Neural cell (in vitro differentiated cells): ENCODE results near the gene SPSB4. TPM values are rescaled to one million over a fixed set of nuclear protein-coding genes. Genes with fewer than 3 reads are reported as not detected.

ENCODE experiments used
- H2AFZ ChIP-seq: fragments of 200-600, 300-800 bp; sonication (generic), shearing (Covaris generic); 2 replicates; pipeline ENCODE4 v1.6.0; 2014; ENCODE audit warnings: low read depth, mild to moderate bottlenecking, antibody characterized with exemption, low read length, moderate library complexity
- H3F3A ChIP-seq: fragments of 200-600 bp; shearing (Covaris generic); 2 replicates; pipeline ENCODE4 v1.6.1; 2016; ENCODE audit warnings: mild to moderate bottlenecking, moderate library complexity, mixed read lengths, antibody characterized with exemption, low read length; ENCODE audit not compliant: insufficient read depth, poor library complexity, severe bottlenecking
- H3K27ac ChIP-seq: fragments of 200-600, 300-800 bp; sonication (generic), shearing (Covaris generic); 2 replicates; pipeline ENCODE4 v1.5.1; 2014; ENCODE audit warnings: mild to moderate bottlenecking, low read length, moderate library complexity
- H3K27me3 ChIP-seq: fragments of 300-800, 200-600 bp; sonication (generic), shearing (Covaris generic); 2 replicates; pipeline ENCODE4 v1.6.0; 2014; ENCODE audit warnings: mild to moderate bottlenecking, low read depth, low read length, moderate library complexity; ENCODE audit not compliant: insufficient read depth
- H3K36me3 ChIP-seq: fragments of 300-800, 200-600 bp; sonication (generic), shearing (Covaris generic); 2 replicates; pipeline ENCODE4 v1.5.1; 2014; ENCODE audit warnings: mild to moderate bottlenecking, antibody characterized with exemption, low read length, moderate library complexity; ENCODE audit not compliant: insufficient read depth
- H3K4me2 ChIP-seq: fragments of 300-800, 200-600 bp; sonication (generic), shearing (Covaris generic); 2 replicates; pipeline ENCODE4 v1.6.0; 2014; ENCODE audit warnings: mild to moderate bottlenecking, low read length
- H3K4me3 ChIP-seq: fragments of 300-800, 200-600 bp; sonication (generic), shearing (Covaris generic); 2 replicates; pipeline ENCODE4 v1.5.1; 2014; ENCODE audit warnings: mild to moderate bottlenecking, low read length, moderate library complexity
- H3K79me2 ChIP-seq: fragments of 200-600 bp; shearing (Covaris generic); replicated peaks from 2 replicates; pipeline ENCODE4 v1.6.0; 2014; ENCODE audit warnings: mild to moderate bottlenecking, low read length, moderate library complexity; ENCODE audit not compliant: insufficient read depth
- H3K9ac ChIP-seq: fragments of 300-800, 200-600 bp; sonication (generic), shearing (Covaris generic); 2 replicates; pipeline ENCODE4 v1.6.1; 2016; ENCODE audit warnings: mild to moderate bottlenecking, low read length, mixed read lengths
- H3K9me2 ChIP-seq: fragments of 200-600 bp; shearing (Covaris generic); 2 replicates; pipeline ENCODE4 v1.6.1; 2016; ENCODE audit warnings: mild to moderate bottlenecking, low read length, mixed read lengths; ENCODE audit not compliant: insufficient read depth
- H3K9me3 ChIP-seq: fragments of 200-600, 300-800 bp; sonication (generic), shearing (Covaris generic); 2 replicates; pipeline ENCODE4 v1.6.1; 2016; ENCODE audit warnings: mild to moderate bottlenecking, mixed run types, low read length, moderate library complexity, mixed read lengths
- H4K20me1 ChIP-seq: fragments of 200-600 bp; shearing (Covaris generic); 2 replicates; pipeline ENCODE4 v1.6.1; 2016; ENCODE audit warnings: mild to moderate bottlenecking, mixed run types; ENCODE audit not compliant: insufficient read depth
- CTCF ChIP-seq: fragments of 450-650 bp; IDR thresholded peaks from 2 replicates; pipeline ENCODE4 v1.5.1; 2014; ENCODE audit warnings: antibody characterized with exemption, mild to moderate bottlenecking, moderate library complexity; ENCODE audit not compliant: poor library complexity, severe bottlenecking
- EP300 ChIP-seq: fragments of 450-650 bp; conservative IDR thresholded peaks from 2 replicates; pipeline ENCODE4 v1.6.1; 2014; ENCODE audit warnings: antibody characterized with exemption, mild to moderate bottlenecking, moderate library complexity; ENCODE audit not compliant: poor library complexity, severe bottlenecking
- EZH2 ChIP-seq: fragments of 200-600, 300-800 bp; shearing (Covaris generic), sonication (generic); IDR thresholded peaks from 2 replicates; pipeline ENCODE4 v1.6.1; 2014; ENCODE audit warnings: antibody characterized with exemption, low read length, borderline replicate concordance, mild to moderate bottlenecking; ENCODE audit not compliant: insufficient read depth, poor library complexity, severe bottlenecking
- MXI1 ChIP-seq: fragments of 450-650 bp; conservative IDR thresholded peaks from 2 replicates; pipeline ENCODE4 v1.6.1; 2014; ENCODE audit warnings: antibody characterized with exemption, mild to moderate bottlenecking; ENCODE audit not compliant: poor library complexity, severe bottlenecking
- POLR2AphosphoS5 ChIP-seq: IDR thresholded peaks from 2 replicates; pipeline ENCODE4 v1.6.1; 2012
- RAD21 ChIP-seq: fragments of 450-650 bp; conservative IDR thresholded peaks from 2 replicates; pipeline ENCODE4 v1.6.1; 2014; ENCODE audit warnings: antibody characterized with exemption, mild to moderate bottlenecking, moderate library complexity
- REST ChIP-seq: IDR thresholded peaks from 2 replicates; pipeline ENCODE4 v1.6.1; 2012; ENCODE audit warnings: borderline replicate concordance
- SMC3 ChIP-seq: fragments of 450-650 bp; conservative IDR thresholded peaks from 2 replicates; pipeline ENCODE4 v1.6.1; 2014; ENCODE audit warnings: antibody characterized with exemption, mild to moderate bottlenecking, moderate library complexity; ENCODE audit not compliant: poor library complexity
- TAF1 ChIP-seq: IDR thresholded peaks from 2 replicates; pipeline ENCODE4 v1.6.1; 2012; ENCODE audit warnings: low read depth
- polyA plus RNA-seq: library from polyadenylated mRNA; depleted of rRNA; stranded (reverse); fragments of >200 nt; gene quantifications from 2 replicates; pipeline ENCODE4 v1.2.3, GENCODE V29; 2014

SPSB4 gene
- polyA plus RNA-seq, 1 donor from 2014 or later = 6.1 TPM

- TF ChIP-seq EP300 (no peak), EZH2 (no peak), RAD21 (no peak), MXI1 (no peak), TAF1 (no peak), REST (no peak), POLR2AphosphoS5 (no peak), SMC3 (no peak), CTCF (no peak)
- H3K4me3 ChIP-seq = no peak overlapping the region
- no peaks in the 10 kb centered on the region for H3K36me3 ChIP-seq
- no peaks in the 10 kb centered on the region for H3K79me2 ChIP-seq
- H3K27ac ChIP-seq = no peak overlapping the region
- no peaks in the 10 kb centered on the region for H3K9me3 ChIP-seq
- no peaks in the 10 kb centered on the region for H3F3A ChIP-seq
- no peaks in the 10 kb centered on the region for H4K20me1 ChIP-seq
- no peak overlapping the region for H2AFZ ChIP-seq
- H3K9ac ChIP-seq = no peak overlapping the region
- no peaks in the 10 kb centered on the region for H3K27me3 ChIP-seq
- H3K4me2 ChIP-seq = no peak overlapping the region
- no peaks in the 10 kb centered on the region for H3K9me2 ChIP-seq
These were observed 77.1 kb downstream of the SPSB4 start for GRCh38 chr3:141128126-141128777.

DNA sequence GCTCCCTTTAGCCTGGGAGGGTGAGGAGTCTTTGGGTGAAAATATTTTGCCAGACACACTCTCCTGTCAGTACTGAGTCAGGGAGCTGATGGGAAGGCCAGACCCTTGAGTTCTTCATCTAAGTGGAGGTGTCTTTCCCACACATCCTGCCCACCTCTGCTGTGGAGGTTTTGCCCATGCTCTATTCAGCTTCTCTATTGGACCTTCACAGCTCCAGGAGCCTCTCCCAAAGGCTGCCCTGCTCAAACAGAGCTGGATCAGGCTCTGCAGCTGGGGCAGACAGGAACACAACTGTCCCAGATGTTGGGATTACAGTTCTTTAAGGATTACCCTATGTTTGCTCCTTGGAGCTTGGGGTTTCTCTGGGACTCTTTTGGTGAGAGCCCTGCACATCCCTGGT lies 77.9 kb downstream of the SPSB4 start:
- Histone ChIP-seq H3K9me3 (no peaks in the 10 kb centered on the region), H3F3A (no peaks in the 10 kb centered on the region), H3K27me3 (no peaks in the 10 kb centered on the region), H3K4me3 (no peak overlapping the region), H3K79me2 (no peaks in the 10 kb centered on the region), H3K9ac (no peak overlapping the region), H3K4me2 (no peak overlapping the region), H3K36me3 (no peaks in the 10 kb centered on the region), H4K20me1 (no peaks in the 10 kb centered on the region), H3K27ac (no peak overlapping the region), H2AFZ (no peak overlapping the region), H3K9me2 (no peaks in the 10 kb centered on the region)
- no peak for TF ChIP-seq REST
